Mesendoderm (in vitro differentiated cells): Measurements from ENCODE around the gene FAM184B.
"Not testable (repeated sequence)": the region's sequence is repeated elsewhere in the genome, so short reads cannot be mapped to it uniquely, and the experiment has no call there.

ENCODE experiments used
- DNase-seq: peaks from one replicate; pipeline ENCODE4 v3.0.0; 2013
- H2AK5ac ChIP-seq: 2 replicates; pipeline ENCODE4 v1.6.1; 2013; ENCODE audit warnings: low read length, inconsistent platforms
- H2BK120ac ChIP-seq: 2 replicates; pipeline ENCODE4 v1.6.1; 2013; ENCODE audit warnings: low read depth, mild to moderate bottlenecking, low read length, moderate library complexity, mixed read lengths
- H2BK15ac ChIP-seq: replicated peaks from 2 replicates; pipeline ENCODE4 v1.6.1; 2013; ENCODE audit warnings: low read depth, mild to moderate bottlenecking, moderate library complexity
- H2BK5ac ChIP-seq: 2 replicates; pipeline ENCODE4 v1.6.1; 2013; ENCODE audit warnings: low read length, inconsistent platforms
- H3K18ac ChIP-seq: 2 replicates; pipeline ENCODE4 v1.6.1; 2013; ENCODE audit warnings: mild to moderate bottlenecking, low read length, mixed read lengths
- H3K23ac ChIP-seq: one replicate; pipeline ENCODE4 v1.6.1; 2013; ENCODE audit warnings: low read length
- H3K27ac ChIP-seq: 2 replicates; pipeline ENCODE4 v1.5.1; 2013; ENCODE audit warnings: low read depth, mild to moderate bottlenecking, inconsistent platforms, low read length, moderate library complexity
- H3K27me3 ChIP-seq: 2 replicates; pipeline ENCODE4 v1.6.1; 2013; ENCODE audit warnings: low read length, control low read depth, mild to moderate bottlenecking, inconsistent platforms; ENCODE audit not compliant: insufficient read depth, poor library complexity
- H3K36me3 ChIP-seq: 2 replicates; pipeline ENCODE4 v1.6.1; 2013; ENCODE audit warnings: low read length, inconsistent platforms; ENCODE audit not compliant: control insufficient read depth, insufficient read depth
- H3K4ac ChIP-seq: one replicate; pipeline ENCODE4 v1.6.1; 2013; ENCODE audit warnings: low read depth, mild to moderate bottlenecking, low read length, moderate library complexity
- H3K4me1 ChIP-seq: 2 replicates; pipeline ENCODE4 v1.6.1; 2013; ENCODE audit warnings: low read depth, low read length, inconsistent platforms; ENCODE audit not compliant: control insufficient read depth
- H3K4me2 ChIP-seq: 2 replicates; pipeline ENCODE4 v1.6.1; 2013; ENCODE audit warnings: low read length
- H3K4me3 ChIP-seq: 2 replicates; pipeline ENCODE4 v1.5.1; 2013; ENCODE audit warnings: mild to moderate bottlenecking, low read length
- H3K56ac ChIP-seq: one replicate; pipeline ENCODE4 v1.6.1; 2013; ENCODE audit warnings: low read length
- H3K79me1 ChIP-seq: 2 replicates; pipeline ENCODE4 v1.6.1; 2013; ENCODE audit warnings: low read length, inconsistent platforms
- H3K79me2 ChIP-seq: 2 replicates; pipeline ENCODE4 v1.6.1; 2013; ENCODE audit warnings: mild to moderate bottlenecking, low read length; ENCODE audit not compliant: control insufficient read depth, insufficient read depth
- H3K9ac ChIP-seq: 2 replicates; pipeline ENCODE4 v1.6.1; 2013; ENCODE audit warnings: low read length, inconsistent platforms
- H4K5ac ChIP-seq: one replicate; pipeline ENCODE4 v1.6.1; 2013; ENCODE audit warnings: low read length
- H4K8ac ChIP-seq: one replicate; pipeline ENCODE4 v1.6.1; 2013; ENCODE audit warnings: low read depth, mild to moderate bottlenecking, control low read depth, low read length, moderate library complexity
- WGBS: extraction: QIAGEN DNeasy Blood & Tissue Kit; methylation state at CpG from one replicate; pipeline ENCODE4 v1.1.7; 2013; ENCODE audit warnings: low lambda C conversion rate, missing lambda C conversion rate; ENCODE audit not compliant: insufficient coverage; ENCODE audit errors: extremely low coverage; 5-methylcytosine and 5-hydroxymethylcytosine counted together

Gene FAM184B

GRCh38 chr4:17687237-17687857, 94.1 kb downstream of the FAM184B start:
- no peak overlapping the region for H3K4me2 ChIP-seq
- H2AK5ac ChIP-seq, result no peak overlapping the region
- no peaks in the 10 kb centered on the region for H3K27me3 ChIP-seq
- no peak for DNase-seq
- no peaks in the 10 kb centered on the region for H3K36me3 ChIP-seq
- H3K79me1 ChIP-seq, result no peaks in the 10 kb centered on the region
- no peak overlapping the region for H2BK120ac ChIP-seq
- no peak overlapping the region for H3K27ac ChIP-seq
- no peaks in the 10 kb centered on the region for H3K79me2 ChIP-seq
- H2BK15ac ChIP-seq, result no peak overlapping the region
- no peak overlapping the region for H3K4me3 ChIP-seq
- H3K18ac ChIP-seq, result no peak overlapping the region
- H3K4ac ChIP-seq, result no peak overlapping the region
- no peak overlapping the region for H4K5ac ChIP-seq
- H3K4me1 ChIP-seq, result no peaks in the 10 kb centered on the region
- H3K56ac ChIP-seq, result no peak overlapping the region
- no peak overlapping the region for H3K9ac ChIP-seq
- no peak overlapping the region for H4K8ac ChIP-seq
- H2BK5ac ChIP-seq, result no peak overlapping the region
- no CpG with 5 or more reads among the region's 10 CpGs for WGBS
- H3K23ac ChIP-seq, result peak overlapping the region; percentile 30

DNA sequence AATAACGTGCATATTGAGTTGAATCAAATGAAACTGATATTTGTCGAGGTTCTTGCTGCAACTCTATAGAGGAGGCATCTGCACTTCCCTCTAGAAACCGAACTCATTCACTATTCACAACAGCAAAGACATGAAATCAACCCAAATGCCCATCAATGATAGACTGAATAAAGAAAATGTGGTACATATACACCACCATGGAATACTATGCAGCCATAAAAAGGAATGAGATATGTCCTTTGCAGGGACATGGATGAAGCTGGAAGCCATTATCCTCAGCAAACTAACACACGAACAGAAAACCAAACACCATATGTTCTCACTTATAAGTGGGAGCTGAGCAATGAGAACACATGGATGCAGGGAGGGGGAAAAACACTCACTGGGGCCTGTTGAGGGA, 96.8 kb downstream of the FAM184B start:
- H3K4me3 ChIP-seq, H3K4me2 ChIP-seq, H2BK120ac ChIP-seq, H4K8ac ChIP-seq, H3K23ac ChIP-seq, DNase-seq, H3K79me1 ChIP-seq, H2BK15ac ChIP-seq, H3K36me3 ChIP-seq, H2BK5ac ChIP-seq, H3K9ac ChIP-seq, H3K4ac ChIP-seq, H3K79me2 ChIP-seq, H3K27ac ChIP-seq, H3K4me1 ChIP-seq, H3K56ac ChIP-seq, H3K18ac ChIP-seq, H4K5ac ChIP-seq, H2AK5ac ChIP-seq, H3K27me3 ChIP-seq: not testable (repeated sequence)
- no CpG with 5 or more reads among the region's 4 CpGs for WGBS

DNA sequence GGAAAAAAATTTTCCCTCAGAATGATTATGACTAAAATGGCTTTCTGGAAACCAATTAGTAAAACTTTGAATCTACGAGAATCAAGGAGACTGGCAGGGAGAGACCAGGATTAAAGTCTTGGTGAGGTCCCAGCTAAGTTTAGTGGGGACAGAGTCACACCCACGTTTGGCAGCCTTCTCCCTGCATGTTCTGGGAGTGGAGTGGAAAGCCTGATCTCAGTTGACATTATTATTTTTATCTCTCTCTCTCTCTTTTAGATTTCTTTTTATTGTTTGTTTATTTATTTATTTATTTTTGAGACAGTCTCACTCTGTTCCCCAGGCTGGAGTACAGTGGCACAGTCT, 99.2 kb downstream of the FAM184B start:
- Histone ChIP-seq H3K56ac (no peak overlapping the region), H3K79me2 (no peaks in the 10 kb centered on the region), H2BK15ac (no peak overlapping the region), H3K9ac (no peak overlapping the region), H4K8ac (no peak overlapping the region), H4K5ac (no peak overlapping the region), H3K4me1 (no peaks in the 10 kb centered on the region), H3K27me3 (no peaks in the 10 kb centered on the region), H3K4me3 (no peak overlapping the region), H3K79me1 (no peaks in the 10 kb centered on the region), H3K18ac (no peak overlapping the region), H2BK5ac (no peak overlapping the region), H3K36me3 (no peaks in the 10 kb centered on the region), H3K27ac (no peak overlapping the region), H3K4ac (no peak overlapping the region), H2AK5ac (no peak overlapping the region), H3K4me2 (no peak overlapping the region), H2BK120ac (no peak overlapping the region), H3K23ac (no peak overlapping the region)
- WGBS, result no CpG with 5 or more reads among the region's 2 CpGs
- no peak for DNase-seq

GRCh38 chr4:17681281-17682221, 99.9 kb downstream of the FAM184B start:
- no peak overlapping the region for H3K4me2 ChIP-seq
- H4K8ac ChIP-seq, result no peak overlapping the region
- H3K79me2 ChIP-seq, result no peaks in the 10 kb centered on the region
- H3K18ac ChIP-seq, result no peak overlapping the region
- no peak overlapping the region for H3K9ac ChIP-seq
- no peak overlapping the region for H2AK5ac ChIP-seq
- H3K79me1 ChIP-seq, result no peaks in the 10 kb centered on the region
- no peak overlapping the region for H3K4me3 ChIP-seq
- no peaks in the 10 kb centered on the region for H3K4me1 ChIP-seq
- no peak overlapping the region for H2BK120ac ChIP-seq
- no peak overlapping the region for H3K27ac ChIP-seq
- DNase-seq, result no peak
- no peak overlapping the region for H3K56ac ChIP-seq
- H4K5ac ChIP-seq, result no peak overlapping the region
- H3K4ac ChIP-seq, result no peak overlapping the region
- no peaks in the 10 kb centered on the region for H3K36me3 ChIP-seq
- H2BK5ac ChIP-seq, result no peak overlapping the region
- no peaks in the 10 kb centered on the region for H3K27me3 ChIP-seq
- WGBS, result no CpG with 5 or more reads among the region's 7 CpGs
- H2BK15ac ChIP-seq, result no peak overlapping the region
- no peak overlapping the region for H3K23ac ChIP-seq

- H2BK5ac ChIP-seq, result no peak overlapping the region
- no peaks in the 10 kb centered on the region for H3K36me3 ChIP-seq
- no CpG with 5 or more reads among the region's 5 CpGs for WGBS
These were observed 100.7 kb downstream of the FAM184B start for GRCh38 chr4:17680559-17681280.

More at GRCh38 chr4:17680559-17681280, 100.7 kb downstream of the FAM184B start:
- Histone ChIP-seq H3K27ac (no peak overlapping the region), H3K23ac (no peak overlapping the region), H3K18ac (no peak overlapping the region), H4K5ac (no peak overlapping the region), H2BK15ac (no peak overlapping the region), H3K4ac (no peak overlapping the region), H3K9ac (no peak overlapping the region), H2BK120ac (no peak overlapping the region), H2AK5ac (no peak overlapping the region), H3K4me1 (no peaks in the 10 kb centered on the region), H3K4me2 (no peak overlapping the region), H3K79me1 (no peaks in the 10 kb centered on the region), H3K56ac (no peak overlapping the region), H4K8ac (no peak overlapping the region), H3K79me2 (no peaks in the 10 kb centered on the region), H3K27me3 (no peaks in the 10 kb centered on the region), H3K4me3 (no peak overlapping the region)
- DNase-seq, result no peak
